CD4-positive, alpha-beta memory T cell (primary cell): ENCODE data around the gene RPS6KA1. TPM values are rescaled to one million over a fixed set of nuclear protein-coding genes. Genes with fewer than 3 reads are reported as not detected.
"Not testable (repeated sequence)": the region's sequence is repeated elsewhere in the genome, so short reads cannot be mapped to it uniquely, and the experiment has no call there.

Experiments used
- CTCF ChIA-PET: fragments of 350-600 bp; sonication (Branson Sonifier 250); formaldehyde crosslinking; loops from one replicate; lab custom pipeline; 2021; ENCODE audit warnings: inconsistent platforms; ENCODE audit not compliant: partially characterized antibody; lab: Charles Lee
- POLR2A ChIA-PET: fragments of 350-600 bp; sonication (Branson Sonifier 250); formaldehyde crosslinking; loops from one replicate; lab custom pipeline; 2021; ENCODE audit not compliant: partially characterized antibody; lab: Charles Lee
- DNase-seq, 5 donors: peaks; one replicate each; pipeline versions ENCODE4 v3.0.0 to v3.0.0-alpha.2; 2020 to 2022; ENCODE audit warnings: mixed read lengths in 1 of 5
- H3K27ac ChIP-seq: one replicate; pipeline ENCODE4 v1.7.0; 2013; ENCODE audit warnings: low read depth, low read length
- H3K27me3 ChIP-seq: 2 replicates; pipeline ENCODE4 v1.7.0; 2013; ENCODE audit warnings: mild to moderate bottlenecking, low read length, moderate library complexity; ENCODE audit not compliant: insufficient read depth
- H3K36me3 ChIP-seq: 2 replicates; pipeline ENCODE4 v1.7.0; 2013; ENCODE audit warnings: mild to moderate bottlenecking, low read length, moderate library complexity; ENCODE audit not compliant: insufficient read depth
- H3K4me1 ChIP-seq: 2 replicates; pipeline ENCODE4 v1.7.0; 2013; ENCODE audit warnings: mild to moderate bottlenecking, low read length, moderate library complexity; ENCODE audit not compliant: insufficient read depth
- H3K4me3 ChIP-seq, 2 donors: one replicate each; pipeline ENCODE4 v1.7.0; 2013; ENCODE audit warnings: low read length in 2 of 2, mild to moderate bottlenecking in 1 of 2
- H3K9me3 ChIP-seq, 2 donors: one replicate each; pipeline ENCODE4 v1.7.0; 2013; ENCODE audit warnings: low read length in 2 of 2, control low read depth in 1 of 2; ENCODE audit not compliant: control insufficient read depth in 1 of 2
- H3K27ac Mint-ChIP-seq, 7 donors: one replicate each; pipeline ENCODE4 v1.8.0; 2020 to 2021; ENCODE audit warnings: mixed read lengths in 7 of 7, mild to moderate bottlenecking in 6 of 7, inconsistent platforms in 3 of 7, moderate library complexity in 3 of 7
- H3K27me3 Mint-ChIP-seq, 2 donors: one replicate each; pipeline ENCODE4 v1.8.0; 2020 to 2021; ENCODE audit warnings: mixed read lengths in 2 of 2
- H3K36me3 Mint-ChIP-seq, 2 donors: one replicate each; pipeline ENCODE4 v1.8.0; 2020 to 2021; ENCODE audit warnings: mixed read lengths in 2 of 2, inconsistent platforms in 1 of 2, mild to moderate bottlenecking in 1 of 2
- H3K4me1 Mint-ChIP-seq, 4 donors: one replicate each; pipeline ENCODE4 v1.8.0; 2020 to 2021; ENCODE audit warnings: mixed read lengths in 4 of 4, mild to moderate bottlenecking in 1 of 4
- H3K4me3 Mint-ChIP-seq, 8 donors: one replicate each; pipeline ENCODE4 v1.8.0; 2020 to 2021; ENCODE audit warnings: mixed read lengths in 8 of 8, mild to moderate bottlenecking in 7 of 8, moderate library complexity in 6 of 8, inconsistent platforms in 3 of 8
- H3K9me3 Mint-ChIP-seq, 8 donors: one replicate each; pipeline ENCODE4 v1.8.0; 2020 to 2021; ENCODE audit warnings: mixed read lengths in 8 of 8, mild to moderate bottlenecking in 5 of 8, inconsistent platforms in 3 of 8, moderate library complexity in 1 of 8
- intact Hi-C: fragments of 100-400 bp; cut with micrococcal nuclease; formaldehyde crosslinking; loops from one replicate; pipeline ENCODE4 v1.15.1; 2023
- polyA plus RNA-seq, 2 donors: library from polyadenylated mRNA; unstranded; fragments of 300-500 nt; fragmentation: Illumina TruSeq; gene quantifications; one replicate each; pipeline ENCODE4 v1.2.3, GENCODE V29; 2021
- total RNA-seq, 2 experiments: library from RNA; stranded (reverse); gene quantifications; one replicate each; pipeline ENCODE4 v1.2.3, GENCODE V29; 2021

Gene RPS6KA1
- total and polyA plus RNA-seq, 4 experiments from 2014 or later: 106 to 215 (median 144) TPM

GRCh38 chr1:26582053-26582835 is 52.7 kb downstream of the RPS6KA1 start:
- Mint-ChIP-seq H3K27me3 (no peaks in the 10 kb centered on the region), H3K4me1 (peaks cover 7 to 18% (median 8%) of the 10 kb centered on the region in 4 donors), H3K36me3 (no peaks in the 10 kb centered on the region), H3K4me3 (no peak overlapping the region), H3K27ac (peak overlapping the region in 1 of 7 donors; percentile 82), H3K9me3 (no peaks in the 10 kb centered on the region)
- DNase-seq: no peak
- POLR2A ChIA-PET: interaction anchor here (0.6 to 1.0 kb wide), 2 partner anchors 12 to 733 kb away, joined by 3 read pairs; no protein-coding TSS in a partner anchor
- H3K27me3 ChIP-seq: no peaks in the 10 kb centered on the region
- no peaks in the 10 kb centered on the region for H3K36me3 ChIP-seq
- H3K9me3 ChIP-seq: no peaks in the 10 kb centered on the region
- H3K4me3 ChIP-seq: no peak overlapping the region
- H3K27ac ChIP-seq: no peak overlapping the region
- intact Hi-C loops: no loop called here
- CTCF ChIA-PET: interaction anchor here (1.2 kb wide), 2 partner anchors 9 to 82 kb away, joined by 3 to 4 read pairs; no protein-coding TSS in a partner anchor
- no peaks in the 10 kb centered on the region for H3K4me1 ChIP-seq

GRCh38 chr1:26582836-26583460 is 53.4 kb downstream of the RPS6KA1 start:
- intact Hi-C loops: no loop called here
- Histone ChIP-seq H3K27ac (no peak overlapping the region), H3K27me3 (no peaks in the 10 kb centered on the region), H3K4me3 (no peak overlapping the region), H3K4me1 (no peaks in the 10 kb centered on the region), H3K9me3 (no peaks in the 10 kb centered on the region), H3K36me3 (no peaks in the 10 kb centered on the region)
- Mint-ChIP-seq H3K27me3 (no peaks in the 10 kb centered on the region), H3K27ac (peak overlapping the region in 3 of 7 donors; percentile 16 to 82 (median 44)), H3K9me3 (no peaks in the 10 kb centered on the region), H3K4me1 (peaks cover 5 to 12% (median 6%) of the 10 kb centered on the region in 4 donors), H3K4me3 (no peak overlapping the region), H3K36me3 (no peaks in the 10 kb centered on the region)
- ChIA-PET POLR2A (interaction anchor here (0.6 kb wide), 1 partner anchor 732 kb away, joined by 3 read pairs; no protein-coding TSS in a partner anchor), CTCF (interaction anchor here (1.2 kb wide), 1 partner anchor 83 kb away, joined by 4 read pairs; no protein-coding TSS in a partner anchor)
- DNase-seq: no peak

- H3K27ac ChIP-seq: no peak overlapping the region
- Mint-ChIP-seq H3K27me3 (no peaks in the 10 kb centered on the region), H3K4me1 (peaks cover 0 to 7% (median 3%) of the 10 kb centered on the region in 4 donors), H3K9me3 (peaks cover 0 to 3% (median under 1%) of the 10 kb centered on the region in 8 donors), H3K27ac (peak overlapping the region in 1 of 7 donors; percentile 44), H3K4me3 (no peak overlapping the region), H3K36me3 (no peaks in the 10 kb centered on the region)
- H3K4me3 ChIP-seq: no peak overlapping the region
- no peaks in the 10 kb centered on the region for H3K4me1 ChIP-seq
- H3K9me3 ChIP-seq: no peaks in the 10 kb centered on the region
- no peaks in the 10 kb centered on the region for H3K27me3 ChIP-seq
- no peak for DNase-seq
- ChIA-PET POLR2A (no interaction called here), CTCF (interaction anchor here (1.3 kb wide), 1 partner anchor 46 kb away, joined by 3 read pairs; no protein-coding TSS in a partner anchor)
- H3K36me3 ChIP-seq: no peaks in the 10 kb centered on the region
- intact Hi-C loops: no loop called here
Measured at GRCh38 chr1:26583646-26584485, 54.3 kb downstream of the RPS6KA1 start.

GRCh38 chr1:26584588-26584987 is 55.0 kb downstream of the RPS6KA1 start:
- H3K9me3 Mint-ChIP-seq, POLR2A ChIA-PET: not testable (repeated sequence)

GRCh38 chr1:26585471-26585870 is 55.9 kb downstream of the RPS6KA1 start:
- H3K4me1 Mint-ChIP-seq: peaks cover 0 to 7% (median 3%) of the 10 kb centered on the region in 4 donors
- Histone ChIP-seq H3K4me3 (no peak overlapping the region), H3K27ac (no peak overlapping the region), H3K27me3 (no peaks in the 10 kb centered on the region), H3K36me3 (no peaks in the 10 kb centered on the region), H3K9me3 (no peaks in the 10 kb centered on the region), H3K4me1 (no peaks in the 10 kb centered on the region)
- peaks cover 0 to 7% (median 4%) of the 10 kb centered on the region in 8 donors for H3K9me3 Mint-ChIP-seq
- POLR2A ChIA-PET: interaction anchor here (1.0 kb wide), 1 partner anchor 16 kb away, joined by 4 read pairs; no protein-coding TSS in a partner anchor
- no peak overlapping the region for H3K27ac Mint-ChIP-seq
- no peak for DNase-seq
- no peak overlapping the region for H3K4me3 Mint-ChIP-seq
- CTCF ChIA-PET: no interaction called here
- no peaks in the 10 kb centered on the region for H3K36me3 Mint-ChIP-seq
- no peaks in the 10 kb centered on the region for H3K27me3 Mint-ChIP-seq
- intact Hi-C loops: no loop called here

More at GRCh38 chr1:26584588-26584987, 55.0 kb downstream of the RPS6KA1 start:
- intact Hi-C loops, H3K9me3 ChIP-seq, H3K4me1 Mint-ChIP-seq, H3K27me3 ChIP-seq, H3K27me3 Mint-ChIP-seq, H3K36me3 Mint-ChIP-seq, H3K4me3 ChIP-seq, H3K4me1 ChIP-seq, H3K36me3 ChIP-seq, H3K4me3 Mint-ChIP-seq, H3K27ac ChIP-seq, DNase-seq, H3K27ac Mint-ChIP-seq: not testable (repeated sequence)
- CTCF ChIA-PET: interaction anchor here (1.3 kb wide), 1 partner anchor 47 kb away, joined by 3 read pairs; no protein-coding TSS in a partner anchor

GRCh38 chr1:26593385-26593784 is 63.8 kb downstream of the RPS6KA1 start:
- H3K9me3 Mint-ChIP-seq: peaks cover 0 to 7% (median 4%) of the 10 kb centered on the region in 8 donors
- POLR2A ChIA-PET: interaction anchor here (0.7 kb wide), 1 partner anchor 192 kb away, joined by 3 read pairs; no protein-coding TSS in a partner anchor
- CTCF ChIA-PET: interaction anchor here (0.7 to 1.4 kb wide), 5 partner anchors 84 to 285 kb away, joined by 3 read pairs; no protein-coding TSS in a partner anchor
- H3K27ac ChIP-seq: no peak overlapping the region
- no peak overlapping the region for H3K4me3 Mint-ChIP-seq
- H3K36me3 ChIP-seq: no peaks in the 10 kb centered on the region
- no peaks in the 10 kb centered on the region for H3K36me3 Mint-ChIP-seq
- H3K4me1 ChIP-seq: peaks cover 4% of the 10 kb centered on the region
- no peaks in the 10 kb centered on the region for H3K27me3 Mint-ChIP-seq
- no peaks in the 10 kb centered on the region for H3K9me3 ChIP-seq
- no peak overlapping the region for H3K27ac Mint-ChIP-seq
- intact Hi-C loops: no loop called here
- peaks cover 4 to 5% (median 4%) of the 10 kb centered on the region in 4 donors for H3K4me1 Mint-ChIP-seq
- H3K27me3 ChIP-seq: no peaks in the 10 kb centered on the region
- no peak for DNase-seq
- H3K4me3 ChIP-seq: no peak overlapping the region
